IMR-90 (cell line): ENCODE results near the gene PAF1. TPM values are rescaled to one million over a fixed set of nuclear protein-coding genes. Genes with fewer than 3 reads are reported as not detected.

Experiments
- ATAC-seq: fragments of 200-7000 bp; cut with Tn5 transposase; 2 replicates; pipeline ENCODE4 v1.9.1; 2020; ENCODE audit warnings: low read depth, mild to moderate bottlenecking, moderate library complexity
- BruUV-seq: library from RNA; stranded (reverse); fragments of 400-500 nt; replicated peaks from 2 replicates; lab custom pipeline; 2021; lab: Mats Ljungman, UMichigan
- CTCF ChIA-PET: fragments of 300-600 bp; formaldehyde crosslinking; extraction: SDS; loops from one replicate; lab custom pipeline; 2021; ENCODE audit warnings: antibody characterized with exemption; lab: Yijun Ruan, JAX
- POLR2A ChIA-PET: fragments of 300-600 bp; sonication (Branson Sonifier 250); formaldehyde crosslinking; loops from one replicate; lab custom pipeline; 2022; ENCODE audit warnings: antibody characterized with exemption; ENCODE audit not compliant: unreplicated experiment; lab: Charles Lee
- DNase-seq: peaks from one replicate; pipeline ENCODE4 v3.0.0; 2013
- H2AFZ ChIP-seq: replicated peaks from 2 replicates; pipeline ENCODE3; 2013; ENCODE audit warnings: low read length, mild to moderate bottlenecking; ENCODE audit not compliant: poor library complexity
- H2AK5ac ChIP-seq: 2 replicates; pipeline ENCODE4 v1.6.1; 2013; ENCODE audit warnings: low read depth, low read length, inconsistent platforms
- H2AK9ac ChIP-seq: replicated peaks from 2 replicates; pipeline ENCODE3; 2013; ENCODE audit warnings: mild to moderate bottlenecking, low read depth, low read length, moderate library complexity; ENCODE audit not compliant: poor library complexity
- H2BK120ac ChIP-seq: 2 replicates; pipeline ENCODE4 v1.6.1; 2013; ENCODE audit warnings: low read depth, low read length, inconsistent platforms
- H2BK15ac ChIP-seq: 3 replicates; pipeline ENCODE4 v1.6.1; 2013; ENCODE audit warnings: low read depth, low read length, inconsistent platforms
- H2BK20ac ChIP-seq: 2 replicates; pipeline ENCODE4 v1.6.1; 2013; ENCODE audit warnings: low read depth, mild to moderate bottlenecking, inconsistent platforms, low read length, moderate library complexity
- H2BK5ac ChIP-seq: 2 replicates; pipeline ENCODE4 v1.6.1; 2013; ENCODE audit warnings: mild to moderate bottlenecking, low read depth, low read length, inconsistent platforms; ENCODE audit not compliant: poor library complexity, severe bottlenecking
- H3K14ac ChIP-seq: replicated peaks from 2 replicates; pipeline ENCODE4 v1.6.1; 2013; ENCODE audit warnings: low read depth, low read length, inconsistent platforms
- H3K18ac ChIP-seq: 2 replicates; pipeline ENCODE4 v1.6.1; 2013; ENCODE audit warnings: low read depth, low read length, control low read depth
- H3K23ac ChIP-seq: 2 replicates; pipeline ENCODE4 v1.6.1; 2013; ENCODE audit warnings: low read depth, low read length, inconsistent platforms
- H3K27ac ChIP-seq: 2 replicates; pipeline ENCODE4 v1.5.1; 2013; ENCODE audit warnings: mild to moderate bottlenecking, control low read depth, low read length; ENCODE audit not compliant: insufficient read depth
- H3K27me3 ChIP-seq: 2 replicates; pipeline ENCODE4 v1.6.1; 2013; ENCODE audit warnings: low read length; ENCODE audit not compliant: control insufficient read depth, insufficient read depth
- H3K36me3 ChIP-seq: 2 replicates; pipeline ENCODE4 v1.6.1; 2013; ENCODE audit warnings: low read length, mixed read lengths; ENCODE audit not compliant: control insufficient read depth, insufficient read depth
- H3K4ac ChIP-seq: 2 replicates; pipeline ENCODE4 v1.6.1; 2013; ENCODE audit warnings: low read depth, low read length, inconsistent platforms
- H3K4me1 ChIP-seq: 2 replicates; pipeline ENCODE4 v1.6.1; 2013; ENCODE audit warnings: low read length, mixed read lengths; ENCODE audit not compliant: control insufficient read depth, insufficient read depth
- H3K4me2 ChIP-seq: 2 replicates; pipeline ENCODE4 v1.6.1; 2013; ENCODE audit warnings: low read depth, mild to moderate bottlenecking, control low read depth, low read length, moderate library complexity
- H3K4me3 ChIP-seq: 2 replicates; pipeline ENCODE4 v1.5.1; 2013; ENCODE audit warnings: low read depth, mild to moderate bottlenecking, control low read depth, low read length, moderate library complexity; ENCODE audit not compliant: insufficient read depth
- H3K56ac ChIP-seq: 2 replicates; pipeline ENCODE4 v1.6.1; 2013; ENCODE audit warnings: low read length, inconsistent platforms; ENCODE audit not compliant: insufficient read depth; ENCODE audit errors: extremely low read depth
- H3K79me1 ChIP-seq, 2 experiments: 2 replicates each; pipeline ENCODE4 v1.6.1; 2013; ENCODE audit warnings: low read length in 2 of 2, inconsistent platforms in 1 of 2, low read depth in 1 of 2
- H3K9ac ChIP-seq: 2 replicates; pipeline ENCODE4 v1.6.1; 2013; ENCODE audit warnings: low read depth, low read length, control low read depth
- H3K9me1 ChIP-seq: 2 replicates; pipeline ENCODE4 v1.6.1; 2013; ENCODE audit warnings: low read length, inconsistent platforms; ENCODE audit not compliant: insufficient read depth
- H3K9me3 ChIP-seq: 2 replicates; pipeline ENCODE4 v1.6.1; 2013; ENCODE audit warnings: low read length; ENCODE audit not compliant: control insufficient read depth, insufficient read depth
- H4K20me1 ChIP-seq: 2 replicates; pipeline ENCODE4 v1.6.1; 2013; ENCODE audit warnings: low read length, inconsistent platforms; ENCODE audit not compliant: insufficient read depth
- H4K5ac ChIP-seq: 2 replicates; pipeline ENCODE4 v1.6.1; 2013; ENCODE audit warnings: mild to moderate bottlenecking, low read depth, low read length, control low read depth
- H4K8ac ChIP-seq, 2 experiments: 2 replicates each; pipeline ENCODE4 v1.6.1; 2013; ENCODE audit warnings: low read depth in 2 of 2, low read length in 2 of 2, control low read depth in 1 of 2, inconsistent platforms in 1 of 2
- H4K91ac ChIP-seq: 2 replicates; pipeline ENCODE4 v1.6.1; 2013; ENCODE audit warnings: low read depth, low read length, inconsistent platforms; ENCODE audit not compliant: insufficient read depth
- CTCF ChIP-seq: conservative IDR thresholded peaks from 2 replicates; pipeline ENCODE4 v1.5.1; 2012; ENCODE audit warnings: mild to moderate bottlenecking, low read depth, low read length, improper control_type of control experiment
- FOS ChIP-seq: fragments of 150-350 bp; IDR thresholded peaks from 2 replicates; pipeline ENCODE4 v1.6.1; 2016; ENCODE audit warnings: low read depth, low read length
- MAZ ChIP-seq: IDR thresholded peaks from 2 replicates; pipeline ENCODE4 v1.6.1; 2012; ENCODE audit warnings: low read depth, mild to moderate bottlenecking, low read length, improper control_type of control experiment, moderate library complexity, borderline replicate concordance
- POLR2A ChIP-seq: IDR thresholded peaks from 2 replicates; pipeline ENCODE4 v1.6.1; 2012; ENCODE audit warnings: mild to moderate bottlenecking, low read depth, low read length
- RAD21 ChIP-seq: IDR thresholded peaks from 2 replicates; pipeline ENCODE4 v1.6.1; 2012; ENCODE audit warnings: low read length, improper control_type of control experiment
- WGBS, 2 experiments: methylation state at CpG; one replicate each; pipeline versions ENCODE4 v1.1.5 to v1.1.7; 2013; ENCODE audit warnings: missing lambda C conversion rate in 2 of 2; ENCODE audit not compliant: insufficient read length in 1 of 2; ENCODE audit errors: extremely low coverage in 2 of 2; 5-methylcytosine and 5-hydroxymethylcytosine counted together
- dilution Hi-C: fragments of 300-500 bp; cut with HindIII; formaldehyde crosslinking; loops from one replicate; pipeline ENCODE4 v1.14.3; 2018; ENCODE audit warnings: low sequenced_read_pairs; ENCODE audit not compliant: unreplicated experiment
- in situ Hi-C: fragments of 300-500 bp; cut with MboI; formaldehyde crosslinking; loops from 3 replicates; pipeline ENCODE4 v1.14.3; 2019; ENCODE audit warnings: low sequenced_read_pairs, inconsistent platforms, mixed read lengths
- intact Hi-C: fragments of 100-400 bp; cut with micrococcal nuclease; formaldehyde crosslinking; loops from 2 replicates; pipeline ENCODE4 v1.10.0; 2022
- polyA plus RNA-seq, 3 experiments: library from polyadenylated mRNA; depleted of rRNA; stranded (reverse); fragments of >200 nt; gene quantifications; 2 replicates each; pipeline ENCODE4 v1.2.3, GENCODE V29; 2012; ENCODE audit warnings: low replicate concordance in 1 of 3
- total RNA-seq: library from RNA; depleted of rRNA; stranded (reverse); fragments of >200 nt; gene quantifications from 2 replicates; pipeline ENCODE4 v1.2.3, GENCODE V29; 2012

PAF1 gene
- total and polyA plus RNA-seq, 2 of the 4 experiments (the other 2 are of a cell fraction) = 45.7 to 54.3 TPM

- Histone ChIP-seq H2AK9ac (peak overlapping the region; percentile 47), H3K4me2 (peak overlapping the region; percentile 13; the same call in 1 of the 2 replicates), H4K91ac (peak overlapping the region; percentile 53), H4K5ac (no peak overlapping the region), H3K4me3 (no peak overlapping the region), H3K23ac (peak overlapping the region; percentile 15; the same call in 1 of the 2 replicates), H2BK5ac (peak overlapping the region; percentile 67), H3K79me1 (peaks cover 24 to 70% of the 10 kb centered on the region in 2 experiments), H3K14ac (peak overlapping the region; percentile 40; the same call in 1 of the 2 replicates), H3K18ac (no peak overlapping the region), H4K8ac (peak overlapping the region in 1 of 2 experiments; percentile 3; a peak in 1 of 4 replicates), H3K36me3 (peaks cover 20% of the 10 kb centered on the region), H2BK120ac (peak overlapping the region; percentile 40; the same call in 1 of the 2 replicates), H3K9me3 (no peaks in the 10 kb centered on the region), H3K9ac (peak overlapping the region; percentile 9; the same call in 1 of the 2 replicates), H2AFZ (peak overlapping the region; percentile 52), H3K27ac (peak overlapping the region; percentile 72), H4K20me1 (peaks cover 15% of the 10 kb centered on the region; the same call in 1 of the 2 replicates), H3K9me1 (peaks cover 20% of the 10 kb centered on the region), H3K4me1 (peaks cover 25% of the 10 kb centered on the region), H2AK5ac (peak overlapping the region; percentile 42; the same call in 1 of the 2 replicates), H2BK15ac (no peak overlapping the region), H3K27me3 (no peaks in the 10 kb centered on the region), H3K56ac (no peak overlapping the region), H3K4ac (peak overlapping the region; percentile 72), H2BK20ac (no peak overlapping the region)
- 100% methylated on average over 1 of the region's 5 CpGs; no CpG with 5 or more reads in 1 of the 2 experiments for WGBS, 2 experiments
- intact Hi-C loops (loop anchor here (2.0 kb wide), 1 partner anchor 21 kb away; the partner anchor contains the start of gene SAMD4B), dilution Hi-C loops (no loop called here), in situ Hi-C loops (no loop called here)
- TF ChIP-seq MAZ (0 out of 2 replicates have a peak, but pooled peaks have one; percentile 12), POLR2A (0 out of 2 replicates have a peak, but pooled peaks have one; percentile 26), CTCF (no peak), FOS (0 out of 2 replicates have a peak, but pooled peaks have one; percentile 12), RAD21 (no peak)
- ChIA-PET POLR2A (no interaction called here), CTCF (interaction anchor here (0.5 to 0.6 kb wide), 2 partner anchors 11 to 442 kb away, joined by 4 read pairs; no protein-coding TSS in a partner anchor)
- ATAC-seq = peak; percentile 62
- peak; percentile 80 for DNase-seq
- BruUV-seq = no TSS peak
Observed at GRCh38 chr19:39363901-39364457, 26.9 kb downstream of the PAF1 start.
